GM12891 (cell line): ENCODE results near the gene CDH15.
"Not testable (repeated sequence)": the region's sequence is repeated elsewhere in the genome, so short reads cannot be mapped to it uniquely, and the experiment has no call there.

Source experiments
- DNase-seq: peaks from one replicate; pipeline ENCODE4 v3.0.0; 2011; ENCODE audit warnings: low spot score; ENCODE audit not compliant: insufficient read length
- FAIRE-seq: peaks from 2 replicates; lab custom pipeline; 2011; peaks lifted over from hg19 to GRCh38; lab: Jason Lieb, UNC
- PAX5 ChIP-seq: IDR thresholded peaks from 2 replicates; pipeline ENCODE4 v1.6.1; 2011; ENCODE audit warnings: low read length, moderate library complexity, mild to moderate bottlenecking; ENCODE audit not compliant: insufficient read depth, severe bottlenecking
- POLR2A ChIP-seq: IDR thresholded peaks from 2 replicates; pipeline ENCODE4 v1.6.1; 2011; ENCODE audit warnings: low read depth, low read length, control low read depth
- POLR2AphosphoS5 ChIP-seq: IDR thresholded peaks from 2 replicates; pipeline ENCODE4 v1.6.1; 2011; ENCODE audit warnings: low read depth, low read length, control low read depth
- POU2F2 ChIP-seq: IDR thresholded peaks from 2 replicates; pipeline ENCODE4 v1.6.1; 2011; ENCODE audit warnings: low read depth, mild to moderate bottlenecking, control low read depth, low read length, moderate library complexity
- SPI1 ChIP-seq: IDR thresholded peaks from 2 replicates; pipeline ENCODE4 v1.6.1; 2011; ENCODE audit warnings: low read depth, low read length, control low read depth
- TAF1 ChIP-seq: IDR thresholded peaks from 2 replicates; pipeline ENCODE4 v1.6.1; 2011; ENCODE audit warnings: low read depth, low read length, control low read depth

CDH15 gene

DNA sequence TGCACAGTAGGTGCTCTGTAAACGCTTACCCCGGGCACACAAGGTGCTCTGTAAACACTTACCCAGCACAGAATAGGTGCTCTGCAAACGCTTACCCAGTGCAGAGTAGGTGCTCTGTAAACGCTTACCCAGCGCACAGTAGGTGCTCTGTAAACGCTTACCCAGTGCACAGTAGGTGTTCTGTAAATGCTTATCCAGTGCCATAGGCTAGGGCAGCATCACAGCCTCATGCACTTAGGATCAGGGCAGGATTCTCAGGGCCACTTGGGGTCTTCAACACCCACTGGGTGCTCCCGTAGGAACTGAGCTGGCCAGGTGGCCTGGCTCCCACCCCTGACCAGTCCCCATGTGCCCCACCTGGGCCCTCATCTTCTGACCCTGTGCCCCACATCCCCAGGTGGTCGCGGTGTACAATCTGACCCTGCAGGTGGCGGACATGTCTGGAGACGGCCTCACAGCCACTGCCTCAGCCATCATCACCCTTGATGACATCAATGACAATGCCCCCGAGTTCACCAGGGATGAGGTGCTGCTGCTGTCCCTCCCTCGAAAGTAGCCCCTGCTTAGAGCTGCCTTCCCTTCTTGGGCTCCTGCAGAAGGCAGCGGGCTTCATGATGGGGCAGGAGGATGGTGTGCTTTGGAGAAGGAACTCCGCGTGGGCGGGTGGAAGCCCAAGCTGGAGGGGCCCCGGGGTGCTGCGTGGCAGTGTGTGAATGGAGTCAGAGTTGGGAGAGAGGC lies 15.7 kb downstream of the CDH15 start:
- TF ChIP-seq TAF1 (no peak), SPI1 (no peak), POLR2AphosphoS5 (no peak), PAX5 (no peak), POU2F2 (no peak), POLR2A (no peak)
- FAIRE-seq (no peak), DNase-seq (no peak)

DNA sequence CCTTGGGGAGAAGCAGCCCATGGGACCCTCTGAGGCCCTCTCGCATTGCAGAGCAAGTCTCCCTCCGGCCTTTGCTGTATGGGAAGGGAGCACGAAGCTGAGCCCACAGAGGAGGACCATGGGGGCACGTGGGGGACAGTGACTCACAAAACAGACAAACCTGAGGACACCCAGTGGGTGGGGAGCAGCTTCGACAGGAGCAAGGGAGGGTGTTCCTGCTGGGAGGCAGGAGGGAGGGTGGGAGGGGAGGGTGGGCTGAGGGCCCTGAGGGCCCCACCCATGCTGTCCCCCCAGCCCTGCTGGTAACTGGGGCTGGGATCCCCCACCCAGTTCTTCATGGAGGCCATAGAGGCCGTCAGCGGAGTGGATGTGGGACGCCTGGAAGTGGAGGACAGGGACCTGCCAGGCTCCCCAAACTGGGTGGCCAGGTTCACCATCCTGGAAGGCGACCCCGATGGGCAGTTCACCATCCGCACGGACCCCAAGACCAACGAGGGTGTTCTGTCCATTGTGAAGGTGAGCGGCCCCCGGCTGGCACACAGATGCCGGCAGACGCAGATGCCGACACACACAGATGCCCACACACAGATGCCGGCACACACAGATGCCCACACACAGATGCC lies 16.3 kb downstream of the CDH15 start:
- TF ChIP-seq POLR2AphosphoS5 = no peak
- no peak for TF ChIP-seq TAF1
- TF ChIP-seq POU2F2 = no peak
- TF ChIP-seq POLR2A = no peak
- TF ChIP-seq PAX5 = no peak
- TF ChIP-seq SPI1 = no peak
- DNase-seq (no peak), FAIRE-seq (no peak)

DNA sequence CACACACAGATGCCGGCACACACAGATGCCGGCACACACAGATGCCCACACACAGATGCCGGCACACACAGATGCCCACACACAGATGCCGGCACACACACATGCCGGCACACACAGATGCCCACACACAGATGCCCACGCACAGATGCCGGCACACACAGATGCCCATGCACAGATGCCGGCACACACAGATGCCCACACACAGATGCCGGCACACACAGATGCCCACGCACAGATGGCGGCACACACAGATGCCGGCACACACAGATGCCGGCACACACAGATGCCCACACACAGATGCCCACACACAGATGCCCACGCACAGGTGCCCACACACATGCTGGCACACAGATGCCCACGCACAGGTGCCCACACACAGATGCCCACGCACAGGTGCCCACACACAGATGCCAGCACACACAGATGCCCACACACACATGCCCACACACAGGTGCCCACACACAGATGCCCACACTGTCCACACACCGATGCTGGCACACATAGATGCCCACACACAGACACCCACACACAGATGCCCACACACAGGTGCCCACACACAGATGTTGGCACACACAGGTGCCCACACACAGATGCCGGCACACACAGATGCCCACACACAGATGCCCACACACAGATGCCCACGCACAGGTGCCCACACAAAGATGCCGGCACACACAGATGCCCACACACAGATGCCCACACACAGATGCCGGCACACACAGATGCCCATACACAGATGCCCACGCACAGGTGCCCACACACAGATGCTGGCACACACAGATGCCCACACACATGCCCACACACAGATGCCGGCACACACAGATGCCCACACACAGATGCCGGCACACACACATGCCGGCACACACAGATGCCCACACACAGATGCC lies 17.2 kb downstream of the CDH15 start:
- DNase-seq, FAIRE-seq: not testable (repeated sequence)

DNA sequence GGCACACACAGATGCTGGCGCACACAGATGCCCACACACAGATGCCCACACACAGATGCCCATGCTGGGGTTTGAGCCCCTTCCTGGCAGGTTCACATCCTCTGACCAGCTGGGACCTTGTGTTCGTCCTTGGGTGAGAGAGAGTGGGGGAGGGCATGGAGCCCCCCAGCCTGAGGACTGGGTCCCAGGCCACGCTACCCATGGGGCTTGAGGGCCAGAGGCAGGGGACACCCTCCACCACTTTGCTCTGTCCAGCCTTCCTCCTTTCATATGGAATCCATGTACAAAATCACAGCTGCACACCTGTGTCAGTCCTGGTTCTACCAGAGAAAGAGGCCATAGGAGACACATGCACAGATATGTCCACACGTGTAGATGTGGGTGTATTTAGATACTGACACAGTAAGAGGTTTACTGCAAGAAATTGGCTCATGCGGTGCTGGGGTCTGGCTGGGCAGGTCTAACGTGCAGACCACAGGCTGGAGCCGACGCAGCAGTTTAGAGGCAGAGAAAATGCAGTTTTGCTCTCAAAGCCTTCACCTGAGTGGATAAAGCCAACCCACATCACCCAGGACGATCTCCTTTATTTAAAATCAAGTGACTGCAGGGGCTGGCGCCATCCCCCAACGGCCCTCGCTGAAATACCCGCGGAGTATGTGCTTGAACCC lies 17.9 kb downstream of the CDH15 start:
- no peak for TF ChIP-seq PAX5
- DNase-seq = no peak
- FAIRE-seq = no peak

DNA sequence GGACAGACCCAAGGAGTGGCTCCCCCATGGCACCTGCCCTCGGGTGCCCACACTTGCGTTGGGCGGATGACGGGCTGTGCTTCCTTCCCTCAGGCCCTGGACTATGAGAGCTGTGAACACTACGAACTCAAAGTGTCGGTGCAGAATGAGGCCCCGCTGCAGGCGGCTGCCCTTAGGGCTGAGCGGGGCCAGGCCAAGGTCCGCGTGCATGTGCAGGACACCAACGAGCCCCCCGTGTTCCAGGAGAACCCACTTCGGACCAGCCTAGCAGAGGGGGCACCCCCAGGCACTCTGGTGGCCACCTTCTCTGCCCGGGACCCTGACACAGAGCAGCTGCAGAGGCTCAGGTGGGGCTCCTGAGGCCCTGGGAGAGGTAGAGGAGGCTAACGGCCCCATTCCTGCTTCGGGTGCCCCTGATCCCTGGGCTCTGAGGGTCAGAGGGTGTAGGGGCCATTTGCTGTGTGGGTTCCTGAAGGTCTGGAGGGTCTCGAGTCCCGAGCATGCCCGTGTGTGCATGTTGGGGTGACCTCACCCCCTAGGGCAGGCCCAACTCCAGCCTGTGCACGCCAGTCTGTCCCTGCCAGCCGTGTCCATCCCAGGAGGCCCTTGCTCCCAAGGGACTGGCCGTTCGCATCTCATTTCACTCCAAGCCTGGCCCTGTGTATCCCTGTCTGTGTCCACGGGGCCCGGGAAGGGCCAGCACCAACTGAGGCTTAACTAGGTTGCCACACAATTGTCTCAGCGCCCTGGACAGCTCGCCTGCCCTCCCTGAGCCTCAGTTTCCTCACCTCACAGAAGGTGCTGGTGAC lies 18.8 kb downstream of the CDH15 start:
- FAIRE-seq = no peak
- DNase-seq = no peak
- TF ChIP-seq POLR2AphosphoS5 = no peak

DNA sequence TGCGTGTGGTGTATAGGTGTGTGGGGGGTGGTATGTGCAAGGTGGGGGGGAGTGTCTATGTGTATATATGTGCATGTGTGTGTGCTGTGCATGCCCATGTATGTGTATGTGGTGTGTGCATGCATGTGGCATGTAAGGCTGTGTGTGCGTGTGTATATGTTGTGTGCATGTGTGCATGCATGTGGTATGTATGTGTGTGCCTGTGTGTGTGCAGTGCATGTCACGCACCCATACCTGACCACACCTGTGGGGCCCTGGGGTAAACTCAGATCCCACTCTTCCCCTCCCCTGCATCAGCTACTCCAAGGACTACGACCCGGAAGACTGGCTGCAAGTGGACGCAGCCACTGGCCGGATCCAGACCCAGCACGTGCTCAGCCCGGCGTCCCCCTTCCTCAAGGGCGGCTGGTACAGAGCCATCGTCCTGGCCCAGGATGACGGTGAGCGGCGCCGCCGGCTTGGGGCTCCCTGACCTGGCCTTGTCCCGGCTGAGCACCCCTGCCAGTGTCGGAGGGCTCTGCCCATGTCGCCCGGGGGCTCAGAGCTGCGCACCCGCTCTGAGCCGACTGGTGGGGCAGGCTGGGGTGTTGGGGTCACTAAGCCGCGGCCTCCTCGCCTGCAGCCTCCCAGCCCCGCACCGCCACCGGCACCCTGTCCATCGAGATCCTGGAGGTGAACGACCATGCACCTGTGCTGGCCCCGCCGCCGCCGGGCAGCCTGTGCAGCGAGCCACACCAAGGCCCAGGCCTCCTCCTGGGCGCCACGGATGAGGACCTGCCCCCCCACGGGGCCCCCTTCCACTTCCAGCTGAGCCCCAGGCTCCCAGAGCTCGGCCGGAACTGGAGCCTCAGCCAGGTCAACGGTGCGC lies 19.7 kb downstream of the CDH15 start:
- no peak for TF ChIP-seq SPI1
- no peak for TF ChIP-seq PAX5
- TF ChIP-seq POLR2A = no peak
- TF ChIP-seq TAF1 = no peak
- no peak for TF ChIP-seq POLR2AphosphoS5
- TF ChIP-seq POU2F2 = no peak
- DNase-seq (no peak), FAIRE-seq (no peak)

DNA sequence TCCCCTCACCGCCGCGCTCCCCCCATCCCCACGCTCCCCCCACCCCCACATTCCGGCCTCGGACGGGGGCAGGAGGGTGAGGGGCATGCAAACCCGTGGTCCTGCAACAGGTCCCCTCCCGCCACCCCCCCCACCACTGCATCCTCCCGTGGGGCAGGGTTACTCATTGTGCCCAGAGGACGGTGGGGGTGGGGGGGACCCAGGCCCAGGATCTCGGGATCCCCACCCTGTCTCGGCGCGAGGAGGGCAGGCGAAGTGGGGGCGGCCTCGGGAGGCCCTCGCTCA lies 20.3 kb downstream of the CDH15 start:
- no peak for FAIRE-seq

DNA sequence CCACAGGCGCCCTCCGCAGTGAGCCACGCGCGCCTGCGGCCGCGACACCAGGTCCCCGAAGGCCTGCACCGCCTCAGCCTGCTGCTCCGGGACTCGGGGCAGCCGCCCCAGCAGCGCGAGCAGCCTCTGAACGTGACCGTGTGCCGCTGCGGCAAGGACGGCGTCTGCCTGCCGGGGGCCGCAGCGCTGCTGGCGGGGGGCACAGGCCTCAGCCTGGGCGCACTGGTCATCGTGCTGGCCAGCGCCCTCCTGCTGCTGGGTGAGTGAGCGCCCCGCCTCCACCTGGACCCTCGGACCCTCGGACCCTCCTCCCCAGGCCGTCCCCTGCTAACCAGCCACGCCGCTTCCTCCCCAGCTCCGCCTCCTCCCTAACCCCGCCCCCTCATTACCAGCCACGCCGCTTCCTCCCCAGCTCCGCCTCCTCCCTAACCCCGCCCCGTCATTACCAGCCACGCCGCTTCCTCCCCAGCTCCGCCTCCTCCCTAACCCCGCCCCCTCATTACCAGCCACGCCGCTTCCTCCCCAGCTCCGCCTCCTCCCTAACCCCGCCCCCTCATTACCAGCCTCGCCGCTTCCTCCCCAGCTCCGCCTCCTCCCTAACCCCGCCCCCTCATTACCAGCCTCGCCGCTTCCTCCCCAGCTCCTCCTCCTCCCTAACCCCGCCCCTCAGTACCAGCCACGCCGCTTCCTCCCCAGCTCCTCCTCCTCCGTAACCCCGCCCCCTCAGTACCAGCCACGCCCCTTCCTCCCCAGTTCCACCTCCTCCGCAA lies 20.8 kb downstream of the CDH15 start:
- 0 out of 2 replicates have a peak, but pooled peaks have one; percentile 28 for TF ChIP-seq SPI1
- DNase-seq = not testable (repeated sequence)

More for the DNA sequence above, 20.3 kb downstream of the CDH15 start:
- TF ChIP-seq POU2F2 = no peak
- no peak for TF ChIP-seq SPI1
- TF ChIP-seq POLR2A = no peak
- TF ChIP-seq POLR2AphosphoS5 = no peak
- TF ChIP-seq TAF1 = no peak
- TF ChIP-seq PAX5 = no peak
- DNase-seq = no peak

More for the DNA sequence above, 20.8 kb downstream of the CDH15 start:
- peak; percentile 97 for FAIRE-seq
